Measurements from ENCODE around the gene PARP1. TPM values are rescaled to one million over a fixed set of nuclear protein-coding genes. Genes with fewer than 3 reads are reported as not detected.

PARP1 gene
- total RNA-seq, 1 donor = 51.0 TPM

GRCh38 chr1:226405411-226405988, 2.4 kb downstream of the PARP1 start:
- no peak for TF ChIP-seq CTCF (IDR thresholded peaks at IDR 0.05; ENCODE audit: extremely low read depth, low read depth, low read length)
- Histone ChIP-seq H3K4me2 (ENCODE audit: insufficient read depth, low read length) (no peak overlapping the region), H3K9me3 (ENCODE audit: low read depth, low read length) (no peaks in the 10 kb centered on the region), H4K20me1 (ENCODE audit: insufficient read depth, low read length) (peaks cover 37% of the 10 kb centered on the region), H3K4me3 (ENCODE audit: insufficient read depth, low read length) (no peak overlapping the region), H3K27me3 (ENCODE audit: insufficient read depth, low read length) (no peaks in the 10 kb centered on the region), H3K36me3 (ENCODE audit: insufficient read depth, low read length) (peaks cover 11% of the 10 kb centered on the region), H3K79me2 (ENCODE audit: insufficient read depth, low read length) (peaks cover 54% of the 10 kb centered on the region), H3K4me1 (ENCODE audit: insufficient read depth, low read length) (peaks cover 22% of the 10 kb centered on the region), H3K27ac (ENCODE audit: low read depth, low read length) (no peak overlapping the region), H2AFZ (ENCODE audit: low read length) (no peak overlapping the region)
- DNase-seq (ENCODE audit: insufficient read length, low spot score, missing footprints) = no peak

DNA sequence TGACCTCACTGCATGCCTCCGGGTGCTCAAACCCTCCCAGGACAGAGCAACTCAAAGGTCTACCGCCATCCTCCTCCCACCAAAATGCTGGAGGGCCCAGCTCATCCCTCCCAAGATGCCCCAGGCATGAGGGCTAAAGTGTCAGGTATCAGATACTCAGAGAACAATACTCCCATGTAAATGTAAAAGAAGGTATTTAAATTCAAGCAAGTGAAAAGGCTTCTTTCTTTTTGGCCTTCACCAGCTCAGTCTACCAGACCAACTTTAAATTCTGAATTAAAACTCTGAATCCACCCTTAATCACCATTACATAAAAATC, 3.0 kb downstream of the PARP1 start:
- H3K27me3 ChIP-seq (ENCODE audit: insufficient read depth, low read length) = no peaks in the 10 kb centered on the region
- H2AFZ ChIP-seq (ENCODE audit: low read length) = no peak overlapping the region
- no peak overlapping the region for H3K4me3 ChIP-seq (ENCODE audit: insufficient read depth, low read length)
- peaks cover 37% of the 10 kb centered on the region for H4K20me1 ChIP-seq (ENCODE audit: insufficient read depth, low read length)
- no peak overlapping the region for H3K4me2 ChIP-seq (ENCODE audit: insufficient read depth, low read length)
- no peak for DNase-seq (ENCODE audit: insufficient read length, low spot score, missing footprints)
- peaks cover 22% of the 10 kb centered on the region for H3K4me1 ChIP-seq (ENCODE audit: insufficient read depth, low read length)
- no peak overlapping the region for H3K27ac ChIP-seq (ENCODE audit: low read depth, low read length)
- TF ChIP-seq CTCF (IDR thresholded peaks at IDR 0.05; ENCODE audit: extremely low read depth, low read depth, low read length) = no peak
- H3K36me3 ChIP-seq (ENCODE audit: insufficient read depth, low read length) = peaks cover 18% of the 10 kb centered on the region
- H3K9me3 ChIP-seq (ENCODE audit: low read depth, low read length) = no peaks in the 10 kb centered on the region
- peaks cover 56% of the 10 kb centered on the region for H3K79me2 ChIP-seq (ENCODE audit: insufficient read depth, low read length)

DNA sequence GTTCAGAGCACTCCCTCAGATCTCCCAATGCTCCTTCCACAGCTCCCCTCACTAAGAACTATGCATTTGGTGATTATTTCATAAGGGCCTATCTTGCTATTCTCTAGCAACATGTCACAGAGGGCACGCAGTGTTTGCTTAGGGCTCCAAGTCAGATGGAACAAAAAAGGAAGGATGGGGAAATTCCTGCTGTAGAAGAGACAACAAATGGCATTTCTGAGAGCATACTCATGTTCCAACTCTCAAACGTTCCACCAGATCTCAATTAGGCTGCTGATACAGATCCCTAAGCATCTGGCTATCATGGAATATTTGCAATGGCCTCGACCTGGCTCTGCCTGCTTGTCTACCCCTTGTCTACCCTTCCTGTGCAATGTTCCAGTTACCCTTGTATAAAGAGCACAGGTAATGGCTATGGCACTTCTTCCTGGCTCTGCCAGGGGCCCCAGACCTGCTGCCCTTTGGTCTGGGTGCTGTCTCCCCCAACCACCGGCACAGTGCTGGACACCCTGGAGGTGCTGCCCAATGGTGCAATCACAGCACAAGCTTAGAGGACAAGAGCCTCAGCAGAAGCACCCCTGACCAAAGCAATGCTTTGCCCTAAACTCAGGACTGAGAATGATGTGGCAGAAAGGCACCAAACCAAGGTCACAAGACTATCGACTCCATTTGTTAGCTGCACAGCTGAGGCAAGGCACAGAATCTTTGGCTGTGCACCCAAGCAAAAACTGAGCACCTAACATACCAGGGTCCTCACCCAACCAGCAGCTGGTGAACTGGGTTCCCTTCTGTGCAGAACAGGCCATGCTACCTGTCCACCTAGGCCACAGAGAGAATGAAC, 3.6 kb downstream of the PARP1 start:
- no peak overlapping the region for H2AFZ ChIP-seq (ENCODE audit: low read length)

More for the DNA sequence above, 3.6 kb downstream of the PARP1 start:
- no peaks in the 10 kb centered on the region for H3K27me3 ChIP-seq (ENCODE audit: insufficient read depth, low read length)
- H3K36me3 ChIP-seq (ENCODE audit: insufficient read depth, low read length) = peaks cover 23% of the 10 kb centered on the region
- peaks cover 22% of the 10 kb centered on the region for H3K4me1 ChIP-seq (ENCODE audit: insufficient read depth, low read length)
- peaks cover 58% of the 10 kb centered on the region for H3K79me2 ChIP-seq (ENCODE audit: insufficient read depth, low read length)
- H3K27ac ChIP-seq (ENCODE audit: low read depth, low read length) = no peak overlapping the region
- no peak overlapping the region for H3K4me2 ChIP-seq (ENCODE audit: insufficient read depth, low read length)
- no peak for TF ChIP-seq CTCF (IDR thresholded peaks at IDR 0.05; ENCODE audit: extremely low read depth, low read depth, low read length)
- H4K20me1 ChIP-seq (ENCODE audit: insufficient read depth, low read length) = peaks cover 37% of the 10 kb centered on the region
- DNase-seq (ENCODE audit: insufficient read length, low spot score, missing footprints) = peak; percentile 88
- H3K4me3 ChIP-seq (ENCODE audit: insufficient read depth, low read length) = no peak overlapping the region
- no peaks in the 10 kb centered on the region for H3K9me3 ChIP-seq (ENCODE audit: low read depth, low read length)
